ENCODE results near the gene KCTD5.

Gene KCTD5

GRCh38 chr16:2706085-2706484 is 23.8 kb downstream of the KCTD5 start:
- DNase-seq = no peak
- H3K9me3 ChIP-seq (ENCODE audit: severe bottlenecking) = no peaks in the 10 kb centered on the region
- H3K36me3 ChIP-seq = peaks cover 42% of the 10 kb centered on the region
- no peaks in the 10 kb centered on the region for H3K27me3 ChIP-seq (ENCODE audit: insufficient read depth, low read depth, severe bottlenecking)
- TF ChIP-seq, protein P1, sequence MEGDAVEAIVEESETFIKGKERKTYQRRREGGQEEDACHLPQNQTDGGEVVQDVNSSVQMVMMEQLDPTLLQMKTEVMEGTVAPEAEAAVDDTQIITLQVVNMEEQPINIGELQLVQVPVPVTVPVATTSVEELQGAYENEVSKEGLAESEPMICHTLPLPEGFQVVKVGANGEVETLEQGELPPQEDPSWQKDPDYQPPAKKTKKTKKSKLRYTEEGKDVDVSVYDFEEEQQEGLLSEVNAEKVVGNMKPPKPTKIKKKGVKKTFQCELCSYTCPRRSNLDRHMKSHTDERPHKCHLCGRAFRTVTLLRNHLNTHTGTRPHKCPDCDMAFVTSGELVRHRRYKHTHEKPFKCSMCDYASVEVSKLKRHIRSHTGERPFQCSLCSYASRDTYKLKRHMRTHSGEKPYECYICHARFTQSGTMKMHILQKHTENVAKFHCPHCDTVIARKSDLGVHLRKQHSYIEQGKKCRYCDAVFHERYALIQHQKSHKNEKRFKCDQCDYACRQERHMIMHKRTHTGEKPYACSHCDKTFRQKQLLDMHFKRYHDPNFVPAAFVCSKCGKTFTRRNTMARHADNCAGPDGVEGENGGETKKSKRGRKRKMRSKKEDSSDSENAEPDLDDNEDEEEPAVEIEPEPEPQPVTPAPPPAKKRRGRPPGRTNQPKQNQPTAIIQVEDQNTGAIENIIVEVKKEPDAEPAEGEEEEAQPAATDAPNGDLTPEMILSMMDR (IDR thresholded peaks at IDR 0.05; ENCODE audit: low read depth, low read length) = no peak
- H3K27ac ChIP-seq = no peak overlapping the region
- H3K4me3 ChIP-seq (ENCODE audit: low read depth, low read length) = no peak overlapping the region

GRCh38 chr16:2706611-2707311 is 24.4 kb downstream of the KCTD5 start:
- Histone ChIP-seq H3K27ac (no peak overlapping the region), H3K36me3 (peaks cover 36% of the 10 kb centered on the region), H3K4me3 (ENCODE audit: low read depth, low read length) (no peak overlapping the region), H3K9me3 (ENCODE audit: severe bottlenecking) (no peaks in the 10 kb centered on the region), H3K27me3 (ENCODE audit: insufficient read depth, low read depth, severe bottlenecking) (no peaks in the 10 kb centered on the region)
- TF ChIP-seq, protein P1 (IDR thresholded peaks at IDR 0.05; ENCODE audit: low read depth, low read length) = no peak
- DNase-seq = no peak

DNA sequence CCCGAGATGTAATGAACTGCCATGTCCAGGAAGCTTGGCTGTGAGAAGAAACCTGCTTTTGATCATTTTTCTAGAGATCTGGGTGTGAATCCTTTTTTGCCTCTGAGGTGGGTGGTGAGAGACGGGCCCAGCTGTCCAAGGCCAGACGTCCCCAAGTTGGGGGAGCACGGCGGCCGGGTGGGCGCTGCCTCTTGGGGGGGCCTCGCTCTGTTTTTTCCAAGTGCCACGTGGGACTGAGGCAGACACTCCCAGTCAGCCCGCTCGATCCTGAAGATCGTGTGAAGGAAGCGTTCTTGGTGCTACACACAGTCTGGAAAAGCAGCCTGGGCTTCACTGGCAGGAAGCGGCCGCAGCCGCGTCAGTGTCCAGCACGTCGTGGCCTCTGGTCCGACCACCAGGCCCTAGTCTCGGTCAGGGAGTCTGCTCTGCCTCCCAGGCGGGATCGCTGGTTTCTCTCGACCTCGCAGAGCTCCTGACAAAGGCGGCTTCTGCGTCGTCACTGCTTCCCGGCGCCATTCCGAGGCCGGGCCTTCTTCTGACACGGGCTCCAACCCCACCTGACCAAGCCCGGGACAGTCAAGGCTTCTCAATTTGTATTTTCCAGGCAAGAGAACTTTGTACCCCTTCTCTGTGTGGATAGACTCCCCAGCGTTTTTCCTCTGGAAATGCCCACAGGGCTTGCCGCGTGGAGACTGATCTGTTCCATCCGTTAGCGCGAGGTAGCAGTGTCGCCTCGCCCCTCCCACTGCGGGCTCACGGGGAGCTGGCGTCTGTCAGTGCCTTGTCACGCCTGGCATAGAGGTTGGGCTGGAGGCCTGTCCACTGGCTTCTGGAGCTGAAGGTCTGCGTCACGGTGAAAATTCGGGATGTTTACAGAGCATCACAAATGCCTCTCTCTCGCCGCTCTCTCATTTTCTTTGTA is 25.3 kb downstream of the KCTD5 start:
- H3K27ac ChIP-seq = no peak overlapping the region
- H3K9me3 ChIP-seq (ENCODE audit: severe bottlenecking) = no peaks in the 10 kb centered on the region
- peaks cover 32% of the 10 kb centered on the region for H3K36me3 ChIP-seq
- TF ChIP-seq, protein P1 (IDR thresholded peaks at IDR 0.05; ENCODE audit: low read depth, low read length) = no peak
- no peak overlapping the region for H3K4me3 ChIP-seq (ENCODE audit: low read depth, low read length)
- DNase-seq = no peak
- no peaks in the 10 kb centered on the region for H3K27me3 ChIP-seq (ENCODE audit: insufficient read depth, low read depth, severe bottlenecking)

DNA sequence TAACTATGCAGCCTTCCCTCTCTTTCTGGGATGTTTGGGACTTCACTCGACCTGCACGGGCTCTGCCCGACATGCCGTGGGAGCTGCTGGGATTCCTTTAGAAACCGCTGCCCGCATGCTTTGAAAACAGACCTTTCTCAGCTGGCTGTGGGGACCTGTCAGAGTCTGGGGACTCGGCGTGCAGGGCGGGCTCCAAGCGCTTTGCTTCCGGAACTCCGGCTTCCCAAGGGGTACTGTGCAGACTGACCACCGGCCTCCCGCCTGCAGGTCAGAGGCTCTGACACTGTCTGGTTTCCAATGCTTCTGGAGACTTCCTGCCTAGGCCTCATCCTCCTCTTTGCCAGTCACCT is 25.9 kb downstream of the KCTD5 start:
- DNase-seq = no peak
- no peaks in the 10 kb centered on the region for H3K9me3 ChIP-seq (ENCODE audit: severe bottlenecking)

DNA sequence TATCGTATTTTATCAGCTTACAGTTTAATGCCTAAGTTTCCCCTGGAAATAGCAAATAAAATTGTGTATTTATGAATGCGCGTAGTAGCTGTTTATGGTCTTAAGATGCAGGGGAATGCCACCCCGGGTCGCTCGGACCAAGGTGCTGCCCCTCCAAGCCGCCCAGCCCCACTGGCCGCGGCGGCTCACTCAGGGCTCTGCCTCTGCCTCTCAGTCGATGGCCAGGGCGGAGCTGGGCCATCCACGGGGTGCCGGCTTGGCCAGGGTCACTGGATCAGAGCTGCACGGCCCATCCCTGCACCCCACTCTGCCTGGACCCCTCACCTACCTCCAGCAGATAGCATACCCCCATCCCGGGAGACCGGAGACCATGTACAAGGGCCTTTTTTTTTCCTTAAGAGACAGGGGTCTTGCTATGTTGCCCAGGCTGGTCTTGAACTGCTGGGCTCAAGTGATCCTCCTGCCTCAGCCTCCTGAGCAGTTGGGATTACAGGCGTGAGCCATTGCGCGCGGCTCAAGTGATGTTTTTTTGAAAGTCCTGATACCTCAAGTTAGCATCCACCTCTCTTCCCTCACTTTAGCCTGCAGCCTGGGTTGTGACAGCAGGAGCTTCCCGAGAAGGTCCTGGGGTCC is 26.7 kb downstream of the KCTD5 start:
- no peak overlapping the region for H3K4me3 ChIP-seq (ENCODE audit: low read depth, low read length)
- H3K9me3 ChIP-seq (ENCODE audit: severe bottlenecking) = no peaks in the 10 kb centered on the region
- DNase-seq = no peak
- no peaks in the 10 kb centered on the region for H3K27me3 ChIP-seq (ENCODE audit: insufficient read depth, low read depth, severe bottlenecking)
- TF ChIP-seq, protein P1 (IDR thresholded peaks at IDR 0.05; ENCODE audit: low read depth, low read length) = no peak
- H3K36me3 ChIP-seq = peaks cover 30% of the 10 kb centered on the region
- H3K27ac ChIP-seq = no peak overlapping the region

More for the DNA sequence above, 25.9 kb downstream of the KCTD5 start:
- no peak overlapping the region for H3K27ac ChIP-seq
- H3K36me3 ChIP-seq = peaks cover 30% of the 10 kb centered on the region
- no peak overlapping the region for H3K4me3 ChIP-seq (ENCODE audit: low read depth, low read length)
- TF ChIP-seq, protein P1 (IDR thresholded peaks at IDR 0.05; ENCODE audit: low read depth, low read length) = no peak
- no peaks in the 10 kb centered on the region for H3K27me3 ChIP-seq (ENCODE audit: insufficient read depth, low read depth, severe bottlenecking)
